Measurements from ENCODE around the gene PLPP7.
"Not testable (repeated sequence)": the region's sequence is repeated elsewhere in the genome, so short reads cannot be mapped to it uniquely, and the experiment has no call there.

The PLPP7 gene

DNA sequence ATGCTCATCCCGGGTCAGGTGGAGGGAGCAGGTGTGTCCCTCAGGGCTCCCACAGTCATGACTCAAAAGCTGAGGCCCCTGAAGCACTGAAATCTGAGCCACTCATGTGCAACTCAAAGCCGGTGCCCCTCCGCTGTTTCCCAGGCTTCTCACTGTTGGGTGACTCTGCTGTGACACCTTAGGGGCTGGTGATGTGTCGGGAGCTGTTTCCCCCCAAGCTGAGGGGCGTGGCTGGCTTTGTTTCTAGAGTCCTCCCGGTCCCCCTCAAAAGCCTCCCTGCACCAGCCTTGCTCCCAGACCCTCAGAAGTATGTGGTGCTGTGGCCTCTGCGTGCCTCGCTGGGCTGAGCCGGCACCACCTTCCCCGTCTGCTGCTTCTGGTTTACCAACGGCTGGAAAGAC, 39.7 kb downstream of the PLPP7 start:
- peaks cover 0 to 3% (median 0%) of the 10 kb centered on the region in 5 donors for H3K4me1 ChIP-seq (ENCODE audit: control insufficient read depth in 5 of 5, insufficient read depth in 5 of 5, low read length in 5 of 5)
- H3K27ac ChIP-seq (ENCODE audit: low read depth, low read length), result no peak overlapping the region
- no peak overlapping the region for H3K4me3 ChIP-seq (ENCODE audit: low read depth in 1 of 5, low read length in 5 of 5)
- H3K36me3 ChIP-seq (ENCODE audit: control insufficient read depth in 5 of 5, insufficient read depth in 5 of 5, low read length in 5 of 5), result no peaks in the 10 kb centered on the region
- no peak overlapping the region for H3K9ac ChIP-seq (ENCODE audit: low read length in 5 of 5)
- H3K9me3 ChIP-seq (ENCODE audit: control insufficient read depth in 5 of 5, low read length in 5 of 5), result no peaks in the 10 kb centered on the region
- peaks cover 0 to 3% (median 0%) of the 10 kb centered on the region in 5 donors for H3K27me3 ChIP-seq (ENCODE audit: control insufficient read depth in 5 of 5, insufficient read depth in 4 of 5, low read length in 5 of 5)

GRCh38 chr9:131330814-131331600, 41.5 kb downstream of the PLPP7 start:
- Histone ChIP-seq H3K4me3 (ENCODE audit: low read depth in 1 of 5, low read length in 5 of 5) (no peak overlapping the region), H3K9ac (ENCODE audit: low read length in 5 of 5) (no peak overlapping the region), H3K36me3 (ENCODE audit: control insufficient read depth in 5 of 5, insufficient read depth in 5 of 5, low read length in 5 of 5) (no peaks in the 10 kb centered on the region), H3K27ac (ENCODE audit: low read depth, low read length) (no peak overlapping the region), H3K4me1 (ENCODE audit: control insufficient read depth in 5 of 5, insufficient read depth in 5 of 5, low read length in 5 of 5) (peaks cover 0 to 8% (median 5%) of the 10 kb centered on the region in 5 donors), H3K27me3 (ENCODE audit: control insufficient read depth in 5 of 5, insufficient read depth in 4 of 5, low read length in 5 of 5) (peaks cover 0 to 3% (median 0%) of the 10 kb centered on the region in 5 donors), H3K9me3 (ENCODE audit: control insufficient read depth in 5 of 5, low read length in 5 of 5) (no peaks in the 10 kb centered on the region)

GRCh38 chr9:131331996-131332395, 42.5 kb downstream of the PLPP7 start:
- not testable (repeated sequence) for H3K4me3 ChIP-seq (ENCODE audit: low read depth in 1 of 5, low read length in 5 of 5); H3K36me3 ChIP-seq (ENCODE audit: control insufficient read depth in 5 of 5, insufficient read depth in 5 of 5, low read length in 5 of 5); H3K9me3 ChIP-seq (ENCODE audit: control insufficient read depth in 5 of 5, low read length in 5 of 5); H3K9ac ChIP-seq (ENCODE audit: low read length in 5 of 5); H3K27ac ChIP-seq (ENCODE audit: low read depth, low read length); H3K27me3 ChIP-seq (ENCODE audit: control insufficient read depth in 5 of 5, insufficient read depth in 4 of 5, low read length in 5 of 5)
- peaks cover 0 to 10% (median 5%) of the 10 kb centered on the region in 5 donors for H3K4me1 ChIP-seq (ENCODE audit: control insufficient read depth in 5 of 5, insufficient read depth in 5 of 5, low read length in 5 of 5)

- Histone ChIP-seq H3K4me3 (ENCODE audit: low read depth in 1 of 5, low read length in 5 of 5) (no peak overlapping the region), H3K9ac (ENCODE audit: low read length in 5 of 5) (no peak overlapping the region), H3K9me3 (ENCODE audit: control insufficient read depth in 5 of 5, low read length in 5 of 5) (no peaks in the 10 kb centered on the region), H3K4me1 (ENCODE audit: control insufficient read depth in 5 of 5, insufficient read depth in 5 of 5, low read length in 5 of 5) (peaks cover 0 to 10% (median 5%) of the 10 kb centered on the region in 5 donors), H3K27me3 (ENCODE audit: control insufficient read depth in 5 of 5, insufficient read depth in 4 of 5, low read length in 5 of 5) (peaks cover 0 to 3% (median 0%) of the 10 kb centered on the region in 5 donors), H3K27ac (ENCODE audit: low read depth, low read length) (no peak overlapping the region), H3K36me3 (ENCODE audit: control insufficient read depth in 5 of 5, insufficient read depth in 5 of 5, low read length in 5 of 5) (no peaks in the 10 kb centered on the region)
Measured at GRCh38 chr9:131333771-131334628, 44.5 kb downstream of the PLPP7 start.

- Histone ChIP-seq H3K36me3 (ENCODE audit: control insufficient read depth in 5 of 5, insufficient read depth in 5 of 5, low read length in 5 of 5) (no peaks in the 10 kb centered on the region), H3K4me1 (ENCODE audit: control insufficient read depth in 5 of 5, insufficient read depth in 5 of 5, low read length in 5 of 5) (peaks cover 0 to 10% (median 5%) of the 10 kb centered on the region in 5 donors), H3K9me3 (ENCODE audit: control insufficient read depth in 5 of 5, low read length in 5 of 5) (no peaks in the 10 kb centered on the region), H3K4me3 (ENCODE audit: low read depth in 1 of 5, low read length in 5 of 5) (no peak overlapping the region), H3K9ac (ENCODE audit: low read length in 5 of 5) (no peak overlapping the region), H3K27me3 (ENCODE audit: control insufficient read depth in 5 of 5, insufficient read depth in 4 of 5, low read length in 5 of 5) (no peaks in the 10 kb centered on the region), H3K27ac (ENCODE audit: low read depth, low read length) (no peak overlapping the region)
Measured at GRCh38 chr9:131334629-131335367, 45.3 kb downstream of the PLPP7 start.

DNA sequence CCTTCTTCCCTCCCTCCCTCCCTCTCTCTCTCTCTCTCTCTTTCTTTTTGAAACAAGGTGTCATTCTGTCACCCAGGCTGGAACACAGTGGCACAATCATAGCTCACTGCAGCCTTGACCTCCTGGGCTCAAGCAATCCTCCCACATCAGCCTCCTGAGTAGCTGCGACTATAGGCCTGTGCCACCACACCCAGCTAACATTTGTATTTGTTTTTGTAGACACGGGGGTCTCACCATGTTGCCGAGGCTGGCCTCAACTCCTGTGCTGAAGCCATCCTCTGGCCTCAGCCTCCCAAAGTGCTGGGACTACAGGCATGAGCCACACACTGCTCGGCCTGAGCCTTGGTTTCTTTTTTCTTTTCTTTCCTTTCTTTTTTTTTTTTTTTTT, 45.8 kb downstream of the PLPP7 start:
- Histone ChIP-seq H3K27me3 (ENCODE audit: control insufficient read depth in 5 of 5, insufficient read depth in 4 of 5, low read length in 5 of 5) (no peaks in the 10 kb centered on the region), H3K27ac (ENCODE audit: low read depth, low read length) (no peak overlapping the region), H3K4me1 (ENCODE audit: control insufficient read depth in 5 of 5, insufficient read depth in 5 of 5, low read length in 5 of 5) (peaks cover 0 to 10% (median 5%) of the 10 kb centered on the region in 5 donors), H3K9me3 (ENCODE audit: control insufficient read depth in 5 of 5, low read length in 5 of 5) (no peaks in the 10 kb centered on the region), H3K9ac (ENCODE audit: low read length in 5 of 5) (no peak overlapping the region), H3K36me3 (ENCODE audit: control insufficient read depth in 5 of 5, insufficient read depth in 5 of 5, low read length in 5 of 5) (no peaks in the 10 kb centered on the region), H3K4me3 (ENCODE audit: low read depth in 1 of 5, low read length in 5 of 5) (no peak overlapping the region)

DNA sequence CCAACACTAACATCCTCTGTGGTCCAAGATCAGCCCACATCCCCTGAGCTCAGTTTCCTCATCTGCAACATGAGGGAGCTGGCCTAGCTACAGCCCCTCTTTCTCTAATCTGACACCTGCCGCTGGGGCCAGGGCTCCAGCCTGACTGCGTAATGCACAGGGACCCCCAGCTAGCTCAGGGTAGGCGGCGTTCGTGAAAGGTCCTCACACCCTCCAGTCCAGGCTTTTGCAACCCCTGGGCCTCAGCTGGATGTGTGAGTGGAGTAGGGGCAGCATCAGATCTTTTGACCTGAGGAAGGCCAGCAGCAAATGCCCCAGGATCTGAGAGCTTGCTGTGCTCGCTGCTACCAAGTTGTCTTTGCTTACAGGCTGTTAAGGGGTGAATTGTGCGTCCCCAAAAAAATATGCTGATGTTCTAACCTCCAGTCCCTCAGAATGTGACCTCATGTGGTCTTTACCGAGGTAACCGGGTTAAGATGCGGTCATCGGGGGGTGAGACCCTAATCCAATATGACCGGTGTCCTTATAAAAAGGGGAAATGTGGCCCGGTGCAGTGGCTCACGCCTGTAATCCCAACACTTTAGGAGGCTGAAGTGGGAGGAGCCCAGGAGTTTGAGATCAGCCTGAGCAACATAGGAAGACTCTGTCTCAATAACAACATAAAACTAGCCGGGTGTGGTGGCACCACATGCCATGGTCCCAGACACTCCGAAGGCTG, 47.8 kb downstream of the PLPP7 start:
- peaks cover 0 to 10% (median 5%) of the 10 kb centered on the region in 5 donors for H3K4me1 ChIP-seq (ENCODE audit: control insufficient read depth in 5 of 5, insufficient read depth in 5 of 5, low read length in 5 of 5)
- no peak overlapping the region for H3K4me3 ChIP-seq (ENCODE audit: low read depth in 1 of 5, low read length in 5 of 5)
- H3K9me3 ChIP-seq (ENCODE audit: control insufficient read depth in 5 of 5, low read length in 5 of 5), result no peaks in the 10 kb centered on the region
- no peaks in the 10 kb centered on the region for H3K36me3 ChIP-seq (ENCODE audit: control insufficient read depth in 5 of 5, insufficient read depth in 5 of 5, low read length in 5 of 5)
- H3K27me3 ChIP-seq (ENCODE audit: control insufficient read depth in 5 of 5, insufficient read depth in 4 of 5, low read length in 5 of 5), result no peaks in the 10 kb centered on the region
- H3K27ac ChIP-seq (ENCODE audit: low read depth, low read length), result no peak overlapping the region
- H3K9ac ChIP-seq (ENCODE audit: low read length in 5 of 5), result no peak overlapping the region

- not testable (repeated sequence) for H3K36me3 ChIP-seq (ENCODE audit: control insufficient read depth in 5 of 5, insufficient read depth in 5 of 5, low read length in 5 of 5); H3K27me3 ChIP-seq (ENCODE audit: control insufficient read depth in 5 of 5, insufficient read depth in 4 of 5, low read length in 5 of 5); H3K4me1 ChIP-seq (ENCODE audit: control insufficient read depth in 5 of 5, insufficient read depth in 5 of 5, low read length in 5 of 5); H3K4me3 ChIP-seq (ENCODE audit: low read depth in 1 of 5, low read length in 5 of 5); H3K9ac ChIP-seq (ENCODE audit: low read length in 5 of 5); H3K9me3 ChIP-seq (ENCODE audit: control insufficient read depth in 5 of 5, low read length in 5 of 5); H3K27ac ChIP-seq (ENCODE audit: low read depth, low read length)
Measured at GRCh38 chr9:131339212-131339611, 49.7 kb downstream of the PLPP7 start.

DNA sequence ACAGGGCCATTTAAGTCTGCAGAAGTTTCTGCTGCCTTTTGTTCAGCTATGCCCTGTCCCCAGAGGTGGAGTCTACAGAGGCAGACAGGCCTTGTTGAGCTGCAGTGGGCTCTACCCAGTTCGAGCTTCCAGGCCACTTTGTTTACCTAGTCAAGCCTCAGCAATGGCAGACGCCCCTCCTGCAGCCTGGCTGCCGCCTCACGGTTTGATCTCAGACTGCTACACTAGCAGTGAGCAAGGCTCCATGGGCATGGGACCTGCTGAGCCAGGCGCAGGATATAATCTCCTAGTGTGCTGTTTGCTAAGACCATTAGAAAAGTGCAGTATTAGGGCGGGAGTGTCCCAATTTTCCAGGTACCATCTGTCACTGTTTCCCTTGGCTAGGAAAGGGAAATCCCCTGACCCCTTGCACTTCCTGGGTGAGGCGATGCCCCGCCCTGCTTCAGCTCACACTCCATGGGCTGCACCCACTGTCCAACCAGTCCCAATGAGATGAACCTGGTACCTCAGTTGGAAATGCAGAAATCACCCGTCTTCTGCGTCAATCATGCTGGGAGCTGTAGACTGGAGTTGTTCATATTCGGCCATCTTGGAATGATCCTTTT, 55.5 kb downstream of the PLPP7 start:
- H3K9ac ChIP-seq (ENCODE audit: low read length in 5 of 5); H3K27ac ChIP-seq (ENCODE audit: low read depth, low read length); H3K9me3 ChIP-seq (ENCODE audit: control insufficient read depth in 5 of 5, low read length in 5 of 5); H3K4me1 ChIP-seq (ENCODE audit: control insufficient read depth in 5 of 5, insufficient read depth in 5 of 5, low read length in 5 of 5); H3K4me3 ChIP-seq (ENCODE audit: low read depth in 1 of 5, low read length in 5 of 5); H3K27me3 ChIP-seq (ENCODE audit: control insufficient read depth in 5 of 5, insufficient read depth in 4 of 5, low read length in 5 of 5); H3K36me3 ChIP-seq (ENCODE audit: control insufficient read depth in 5 of 5, insufficient read depth in 5 of 5, low read length in 5 of 5): not testable (repeated sequence)
